HG02870 (cell line): ENCODE measurements around the gene CDK5.
A peak's percentile ranks its signal among the peaks of the same experiment; 100 is the strongest.
"Not testable (repeated sequence)": the region's sequence is repeated elsewhere in the genome, so short reads cannot be mapped to it uniquely, and the experiment has no call there.

Experiments
- ATAC-seq: cut with Tn5 transposase; IDR thresholded peaks from one replicate; pipeline ENCODE4 v1.9.1; 2021; ENCODE audit warnings: mild to moderate bottlenecking, moderate library complexity; ENCODE audit not compliant: unreplicated experiment

The CDK5 gene

GRCh38 chr7:151035902-151036301, 21.8 kb downstream of the CDK5 start:
- no peak for ATAC-seq

- ATAC-seq: no peak
These were observed 22.5 kb downstream of the CDK5 start for GRCh38 chr7:151035026-151035717.

- ATAC-seq: no peak
These were observed 23.2 kb downstream of the CDK5 start for GRCh38 chr7:151034312-151035025.

- no peak for ATAC-seq
These were observed 23.8 kb downstream of the CDK5 start for GRCh38 chr7:151033864-151034249.

- ATAC-seq: no peak
These were observed 24.5 kb downstream of the CDK5 start for GRCh38 chr7:151032936-151033863.

GRCh38 chr7:151031011-151031410, 26.7 kb downstream of the CDK5 start:
- ATAC-seq: no peak

GRCh38 chr7:151028948-151029501, 28.7 kb downstream of the CDK5 start:
- no peak for ATAC-seq

GRCh38 chr7:151028131-151028947, 29.4 kb downstream of the CDK5 start, which contains the start of gene ABCB8:
ABCB8 (plus strand) TSS chr7:151028450; CDS start chr7:151028516, 66 bp downstream.
- peak; percentile 93 for ATAC-seq

GRCh38 chr7:151027728-151028130, 30.0 kb downstream of the CDK5 start:
- ATAC-seq: peak; percentile 1

GRCh38 chr7:151026771-151027727, 30.6 kb downstream of the CDK5 start:
- ATAC-seq: not testable (repeated sequence)

- no peak for ATAC-seq
These were observed 31.6 kb downstream of the CDK5 start for GRCh38 chr7:151025924-151026671.

- ATAC-seq: no peak
These were observed 33.2 kb downstream of the CDK5 start, which contains the start of gene ATG9B for GRCh38 chr7:151024435-151025056. ATG9B (minus strand) TSS chr7:151024494; CDS start chr7:151024423, 71 bp downstream.

- ATAC-seq: no peak
These were observed 34.5 kb downstream of the CDK5 start for GRCh38 chr7:151023232-151023631.

GRCh38 chr7:151020231-151020630, 37.5 kb downstream of the CDK5 start:
- no peak for ATAC-seq

- ATAC-seq: no peak
These were observed 38.6 kb downstream of the CDK5 start for GRCh38 chr7:151019130-151019447.

GRCh38 chr7:151018421-151019129, 39.1 kb downstream of the CDK5 start:
- ATAC-seq: no peak

- ATAC-seq: peak; percentile 42
These were observed 39.7 kb downstream of the CDK5 start for GRCh38 chr7:151017953-151018420.
